ENCODE data around the gene STX4.
"Not testable (repeated sequence)": the region's sequence is repeated elsewhere in the genome, so short reads cannot be mapped to it uniquely, and the experiment has no call there.

The STX4 gene

DNA sequence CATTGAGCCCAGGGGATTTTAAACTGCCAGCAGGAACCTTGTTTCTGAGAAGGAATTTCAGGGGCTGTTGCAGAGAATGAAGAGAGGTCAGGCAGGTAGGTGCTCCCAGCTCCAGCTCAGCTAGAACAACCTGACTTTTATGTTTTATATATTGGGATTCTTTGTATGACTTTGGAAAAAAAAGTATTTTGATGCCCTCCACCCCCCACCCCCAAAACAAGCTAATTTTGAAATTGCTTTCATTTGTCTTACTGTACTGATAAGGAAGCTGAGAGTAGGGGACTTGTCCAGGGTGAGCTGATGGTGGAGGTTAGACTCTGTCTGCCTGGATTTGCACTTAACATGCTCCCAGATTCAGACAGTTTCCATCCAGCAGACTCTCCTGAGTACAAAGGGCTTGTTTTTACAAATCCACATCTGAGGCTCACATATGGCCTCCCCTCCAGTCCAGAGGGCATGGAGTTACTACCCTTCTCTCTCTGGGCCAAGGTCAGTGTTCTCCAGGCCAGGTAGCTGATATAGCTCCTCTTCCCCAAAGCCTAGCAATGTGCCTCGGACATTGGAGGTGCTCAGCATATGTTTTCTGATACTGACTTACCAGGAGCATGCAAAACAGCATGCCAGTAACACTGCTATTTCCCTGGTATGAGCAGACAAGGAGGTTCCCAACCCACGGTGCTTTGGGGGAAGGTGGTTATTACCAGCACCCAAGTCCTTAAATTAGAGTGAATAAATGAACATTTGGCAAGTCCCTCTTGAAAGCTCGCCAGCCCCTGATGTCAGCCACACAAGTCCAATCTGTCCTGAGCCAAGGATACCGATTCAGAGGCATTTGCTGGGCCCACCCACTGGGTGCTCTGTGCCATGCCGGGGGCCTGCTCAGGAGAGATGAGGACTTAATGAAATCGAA is 34.3 kb upstream of the STX4 start:
- no peak for DNase-seq (ENCODE audit: low spot score)

DNA sequence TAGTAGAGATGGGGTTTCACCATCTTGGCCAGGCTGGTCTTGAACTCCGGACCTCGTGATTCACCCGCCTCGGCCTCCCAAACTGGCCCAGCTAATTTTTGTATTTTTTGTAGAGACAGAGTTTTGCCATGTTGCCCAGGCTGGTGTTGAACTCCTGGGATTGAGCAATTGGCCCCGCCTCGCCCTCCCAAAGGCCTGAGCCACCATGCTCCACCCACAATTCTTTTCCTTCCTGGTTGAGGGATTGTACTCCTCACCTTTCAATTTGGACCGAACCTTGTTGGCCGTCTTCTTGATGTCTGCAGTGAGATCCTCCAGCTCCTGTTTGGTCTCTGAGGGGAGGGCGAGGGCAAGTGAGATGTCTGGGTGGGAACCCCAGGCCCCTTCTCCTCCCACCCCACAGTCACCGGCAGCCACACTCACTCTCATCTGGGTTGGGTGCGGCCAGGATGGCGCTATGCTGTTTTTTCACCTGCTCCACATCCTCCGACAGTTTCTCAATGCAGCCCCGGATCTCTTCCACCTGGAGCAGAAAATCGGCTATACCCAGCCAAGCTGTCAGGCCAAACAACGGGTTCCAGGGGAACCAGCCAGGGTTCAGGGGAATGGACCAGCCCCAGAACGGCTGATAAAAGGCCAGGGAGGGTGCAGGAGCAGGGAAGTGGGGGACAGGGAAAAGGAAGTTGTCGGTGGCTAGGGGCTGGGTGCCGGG is 32.5 kb upstream of the STX4 start:
- no peak for DNase-seq (ENCODE audit: low spot score)

GRCh38 chr16:31001507-31002249 is 31.7 kb upstream of the STX4 start:
- no peak for DNase-seq (ENCODE audit: low spot score)

GRCh38 chr16:31002250-31002700 is 31.1 kb upstream of the STX4 start:
- DNase-seq (ENCODE audit: low spot score), result no peak

DNA sequence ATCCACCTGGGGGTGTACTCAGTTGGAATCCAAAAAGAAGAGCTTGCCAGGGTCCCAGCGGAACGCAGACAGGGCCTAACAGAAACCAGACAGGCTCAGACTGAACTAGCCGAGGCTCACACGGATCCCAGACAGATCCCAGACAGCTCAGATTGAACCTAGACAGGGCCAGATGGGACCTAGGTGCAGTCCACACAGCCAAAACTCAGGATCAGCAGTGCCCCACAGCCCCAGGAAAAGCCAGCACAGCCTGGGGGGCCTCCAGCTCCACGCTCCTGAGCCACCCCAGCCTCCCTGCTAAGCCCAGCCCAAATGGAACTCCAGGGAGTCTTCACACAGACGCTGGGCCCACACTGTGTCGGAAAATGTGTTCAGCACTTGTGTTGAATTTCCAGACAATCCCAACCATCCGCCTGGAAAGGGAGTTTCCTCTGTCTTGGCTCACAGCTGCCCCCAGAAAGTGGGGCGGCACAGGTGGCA is 30.5 kb upstream of the STX4 start:
- DNase-seq (ENCODE audit: low spot score), result no peak

- DNase-seq (ENCODE audit: low spot score), result no peak
These were observed 29.6 kb upstream of the STX4 start for GRCh38 chr16:31003744-31004143.

- DNase-seq (ENCODE audit: low spot score), result no peak
These were observed 28.7 kb upstream of the STX4 start for GRCh38 chr16:31004658-31005057.

GRCh38 chr16:31005350-31006085 is 27.8 kb upstream of the STX4 start:
- no peak for DNase-seq (ENCODE audit: low spot score)

DNA sequence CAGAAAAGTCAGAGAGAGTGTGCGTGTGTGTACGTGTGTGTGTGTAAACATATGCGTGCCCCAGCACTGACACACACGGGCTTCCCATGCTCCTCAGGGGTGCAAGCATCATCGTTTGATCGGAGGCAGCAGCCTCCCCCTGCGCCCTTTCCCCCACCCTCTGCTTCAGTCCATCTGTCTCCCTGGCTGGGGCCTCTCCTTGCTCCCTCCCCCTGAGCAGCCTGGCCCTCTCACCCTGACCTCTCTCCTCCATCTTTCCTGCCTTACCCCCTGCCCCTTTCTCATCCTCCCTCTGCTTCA is 27.3 kb upstream of the STX4 start:
- DNase-seq (ENCODE audit: low spot score), result no peak

GRCh38 chr16:31006589-31006988 is 26.8 kb upstream of the STX4 start:
- no peak for DNase-seq (ENCODE audit: low spot score)

DNA sequence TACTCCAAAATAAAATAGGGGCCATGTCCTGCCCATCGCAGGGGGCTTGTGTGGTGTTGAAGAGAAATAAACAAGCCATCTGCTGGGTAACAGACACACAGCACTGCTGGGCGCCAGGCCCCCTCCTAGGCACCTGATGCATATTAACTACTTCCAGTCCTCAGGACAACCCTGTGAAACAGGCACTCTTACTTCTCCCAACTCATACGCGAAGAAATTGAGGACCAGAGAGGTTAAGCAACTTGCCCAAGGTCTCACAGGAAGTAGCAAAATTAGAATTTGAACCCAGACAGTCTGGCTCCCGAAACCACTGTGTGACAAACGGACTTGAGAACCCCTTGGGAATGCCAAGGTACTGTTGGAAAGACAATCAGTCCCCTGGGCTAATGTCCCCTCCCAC is 25.7 kb upstream of the STX4 start:
- DNase-seq (ENCODE audit: low spot score), result no peak

GRCh38 chr16:31008149-31008548 is 25.2 kb upstream of the STX4 start:
- DNase-seq (ENCODE audit: low spot score), result no peak

GRCh38 chr16:31008551-31008950 is 24.8 kb upstream of the STX4 start:
- DNase-seq (ENCODE audit: low spot score), result no peak

DNA sequence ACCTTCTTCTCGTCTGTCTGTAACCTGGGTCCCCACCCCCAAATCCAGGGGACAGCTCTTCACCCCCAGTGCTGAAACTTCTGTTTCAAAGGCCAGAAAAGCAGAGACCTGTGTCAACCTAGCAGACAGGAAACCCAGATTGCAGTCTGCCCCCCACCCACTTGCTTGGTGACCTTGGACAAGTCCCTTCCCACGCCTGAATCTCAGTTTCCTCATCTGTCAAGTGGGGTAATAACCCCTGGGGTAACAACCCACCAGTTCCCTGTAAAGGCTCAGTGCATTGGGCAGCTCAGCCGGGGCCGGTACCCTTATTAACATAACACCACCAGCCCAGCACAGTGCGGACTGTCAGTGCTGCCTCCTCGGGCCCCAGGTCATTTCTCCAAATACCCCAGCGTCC is 24.2 kb upstream of the STX4 start:
- no peak for DNase-seq (ENCODE audit: low spot score)

DNA sequence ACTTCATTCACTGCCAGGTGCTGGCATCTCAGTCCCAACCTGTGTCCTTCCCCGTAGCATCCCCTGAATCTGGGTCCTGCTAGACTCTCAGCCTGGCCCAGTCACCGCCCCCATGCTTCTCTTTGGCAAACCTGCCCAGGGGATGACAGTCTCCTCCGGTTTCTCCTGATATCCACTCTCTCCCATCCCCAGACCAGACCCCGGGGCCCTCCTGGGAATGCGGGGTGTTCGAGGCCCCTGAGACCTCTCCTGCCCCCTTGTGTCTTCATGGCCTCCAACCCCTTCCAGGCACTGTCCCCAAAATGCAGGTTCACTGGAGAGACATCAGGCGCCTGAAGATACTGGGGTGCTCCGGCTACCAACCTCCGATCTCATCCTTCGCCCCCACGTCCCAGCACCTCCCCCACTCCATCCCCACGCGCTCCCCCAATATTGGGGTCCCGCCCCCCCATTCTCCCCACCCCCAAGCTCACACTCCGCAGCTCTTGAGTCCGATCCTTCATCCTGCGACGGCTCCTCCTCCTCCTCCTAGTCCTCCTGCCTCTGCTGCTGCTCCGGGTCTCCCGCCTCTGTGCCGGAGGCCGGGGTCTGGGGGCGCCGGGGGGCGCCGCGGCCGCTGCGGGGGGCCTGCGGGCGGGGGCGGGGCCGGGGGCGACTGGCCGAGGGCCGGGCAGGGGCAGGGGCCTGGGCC is 23.3 kb upstream of the STX4 start:
- DNase-seq (ENCODE audit: low spot score), result no peak

DNA sequence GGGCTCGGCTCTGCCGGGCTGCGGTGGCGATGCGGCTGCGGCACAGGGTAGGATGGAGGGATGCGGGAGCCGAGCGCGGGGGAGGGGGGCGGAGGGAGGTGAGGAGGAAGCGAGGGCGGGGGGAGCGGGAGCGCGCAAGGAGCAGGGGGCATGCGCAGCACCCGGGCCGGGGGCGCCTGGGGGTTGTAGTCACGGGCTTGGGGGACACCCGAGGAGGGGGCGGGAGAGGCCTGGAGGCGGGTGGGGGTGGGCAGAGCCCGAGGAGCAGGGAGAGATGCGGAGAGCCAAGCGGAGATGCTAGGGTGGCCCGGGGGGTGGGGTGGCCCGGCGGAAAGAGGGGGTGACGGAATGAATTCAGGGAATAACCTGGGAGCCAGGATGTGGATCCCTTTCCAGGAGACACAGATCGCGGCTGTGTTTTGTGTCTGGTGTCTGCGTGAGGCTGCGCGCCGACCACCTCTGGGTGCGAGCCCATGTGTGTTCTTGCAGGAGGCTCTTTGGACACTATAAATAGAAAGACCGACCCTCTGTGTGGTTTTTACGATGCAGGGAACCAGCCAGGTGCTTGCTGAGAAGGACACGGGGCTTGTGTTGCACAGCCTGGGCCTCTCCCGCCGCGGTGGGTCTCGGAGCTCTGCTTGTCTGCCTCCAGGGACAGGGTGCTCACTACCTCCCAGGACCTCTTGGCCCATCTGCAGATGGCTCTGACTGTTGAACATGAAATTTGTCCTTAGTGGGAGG is 22.6 kb upstream of the STX4 start, which contains the start of gene STX1B:
TSS of gene STX1B (minus strand) at position 54 of the 741 bp plus-strand sequence. CDS start 242 bp downstream, outside the sequence.
- DNase-seq (ENCODE audit: low spot score), result peak; percentile 75

GRCh38 chr16:31011815-31012214 is 21.5 kb upstream of the STX4 start:
- DNase-seq (ENCODE audit: low spot score), result not testable (repeated sequence)

- not testable (repeated sequence) for DNase-seq (ENCODE audit: low spot score)
These were observed 20.1 kb upstream of the STX4 start for GRCh38 chr16:31013292-31013691.

DNA sequence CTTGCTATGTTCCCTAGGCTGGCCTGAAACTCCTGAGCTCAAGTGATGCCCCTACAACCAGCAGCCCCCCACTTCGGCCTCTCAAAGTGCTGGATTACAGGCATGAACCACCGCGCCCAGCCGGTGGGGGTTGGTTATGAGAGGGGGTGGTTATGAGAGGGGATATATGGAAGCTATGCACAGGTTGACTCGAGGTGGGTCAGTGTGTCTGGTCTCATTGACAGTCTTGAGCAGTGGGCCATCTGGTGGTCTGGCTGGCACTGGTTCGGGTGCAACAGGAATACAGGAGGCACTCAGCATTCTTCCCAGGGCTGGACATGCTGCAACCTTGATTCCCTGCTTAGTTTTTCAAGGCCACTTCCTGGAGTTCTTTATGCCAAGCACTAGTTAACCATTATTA is 17.3 kb upstream of the STX4 start:
- peak; percentile 34 for DNase-seq (ENCODE audit: low spot score)

- not testable (repeated sequence) for DNase-seq (ENCODE audit: low spot score)
These were observed 15.6 kb upstream of the STX4 start for GRCh38 chr16:31017756-31018155.
